GM12801 (cell line): ENCODE measurements around the gene HERPUD1.

ENCODE experiments used
- CTCF ChIP-seq: IDR thresholded peaks from one replicate; pipeline ENCODE4 v1.5.1; 2011; ENCODE audit warnings: control low read depth; ENCODE audit not compliant: insufficient read length; ENCODE audit errors: extremely low read depth

Gene HERPUD1

DNA sequence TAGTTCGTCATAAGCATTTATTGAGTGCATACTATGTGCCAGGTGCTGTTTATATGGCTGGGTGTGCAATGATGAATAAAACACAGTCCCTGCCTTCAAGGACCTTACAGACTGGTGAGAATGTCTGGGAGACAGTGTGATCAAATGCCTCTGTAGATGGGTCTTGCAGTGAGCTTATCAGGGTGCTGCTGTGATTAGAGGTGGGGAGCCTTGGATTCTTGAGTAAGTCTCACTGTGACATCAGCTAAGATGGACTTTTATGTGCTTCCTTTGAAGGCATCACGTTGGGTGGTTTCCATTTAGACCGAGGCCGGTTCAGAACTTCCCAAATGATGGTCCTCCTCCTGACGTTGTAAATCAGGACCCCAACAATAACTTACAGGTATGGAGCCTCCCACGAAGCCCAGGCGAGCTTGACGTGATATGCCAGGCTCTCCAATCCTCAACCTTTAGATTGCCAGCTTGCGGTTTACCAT, 10.0 kb downstream of the HERPUD1 start:
- no peak for TF ChIP-seq CTCF

DNA sequence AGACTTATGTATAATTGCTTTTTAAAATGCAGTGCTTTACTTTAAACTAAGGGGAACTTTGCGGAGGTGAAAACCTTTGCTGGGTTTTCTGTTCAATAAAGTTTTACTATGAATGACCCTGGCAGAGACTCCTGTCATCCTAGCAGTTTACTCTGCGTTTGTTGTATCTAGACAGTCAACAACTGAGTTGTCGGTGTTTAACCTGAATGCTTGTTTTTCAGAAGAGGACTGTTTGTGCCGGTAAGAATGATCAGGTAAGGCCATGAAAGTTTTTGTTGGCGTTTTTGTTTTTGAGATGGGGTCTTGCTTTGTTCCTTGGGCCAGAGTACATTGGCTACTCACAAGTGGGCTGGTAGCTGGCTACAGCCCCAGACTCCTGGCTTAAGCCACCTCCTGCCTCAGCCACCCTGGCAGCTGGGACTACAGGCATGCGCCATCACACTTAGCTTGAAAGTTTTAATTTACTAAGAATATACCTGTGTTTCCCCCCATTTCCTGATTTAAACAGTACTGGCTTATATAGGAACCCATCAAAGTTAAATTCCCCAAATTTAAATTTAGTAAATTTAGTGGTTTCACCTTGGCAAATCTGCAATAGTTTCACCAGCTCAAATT, 11.9 kb downstream of the HERPUD1 start:
- TF ChIP-seq CTCF = no peak

- TF ChIP-seq CTCF = no peak
Observed at GRCh38 chr16:56944954-56945839, 13.3 kb downstream of the HERPUD1 start.

DNA sequence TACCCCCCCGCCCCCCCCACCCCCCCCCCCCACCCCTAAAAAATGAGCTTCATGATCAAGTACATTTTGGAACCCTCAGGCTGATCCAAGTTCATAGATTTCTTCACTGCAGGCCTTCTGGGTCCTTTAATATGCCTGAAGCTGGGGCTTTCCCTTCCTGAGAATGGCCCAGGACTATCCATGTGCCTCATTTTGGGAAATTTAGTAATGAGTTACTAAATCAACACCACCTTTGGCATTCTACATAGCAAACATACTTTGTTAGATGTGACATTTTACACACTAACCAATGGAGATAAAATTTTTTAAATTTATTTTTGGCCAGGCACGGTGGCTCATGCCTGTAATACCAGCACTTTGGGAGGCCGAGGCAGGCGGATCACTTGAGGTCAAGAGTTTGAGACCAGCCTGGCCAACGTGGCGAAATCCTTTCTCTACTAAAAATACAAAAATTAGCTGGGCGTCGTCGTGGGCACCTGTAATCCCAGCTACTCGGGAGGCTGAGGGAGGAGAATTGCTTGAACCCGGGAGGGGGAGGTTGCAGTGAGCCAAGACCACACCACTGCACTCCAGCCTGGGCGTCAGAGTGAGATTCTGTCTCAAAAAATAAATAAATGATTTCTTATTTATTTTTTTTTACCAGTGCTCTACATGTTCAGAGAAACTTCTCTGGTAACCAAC, 14.0 kb downstream of the HERPUD1 start:
- no peak for TF ChIP-seq CTCF

DNA sequence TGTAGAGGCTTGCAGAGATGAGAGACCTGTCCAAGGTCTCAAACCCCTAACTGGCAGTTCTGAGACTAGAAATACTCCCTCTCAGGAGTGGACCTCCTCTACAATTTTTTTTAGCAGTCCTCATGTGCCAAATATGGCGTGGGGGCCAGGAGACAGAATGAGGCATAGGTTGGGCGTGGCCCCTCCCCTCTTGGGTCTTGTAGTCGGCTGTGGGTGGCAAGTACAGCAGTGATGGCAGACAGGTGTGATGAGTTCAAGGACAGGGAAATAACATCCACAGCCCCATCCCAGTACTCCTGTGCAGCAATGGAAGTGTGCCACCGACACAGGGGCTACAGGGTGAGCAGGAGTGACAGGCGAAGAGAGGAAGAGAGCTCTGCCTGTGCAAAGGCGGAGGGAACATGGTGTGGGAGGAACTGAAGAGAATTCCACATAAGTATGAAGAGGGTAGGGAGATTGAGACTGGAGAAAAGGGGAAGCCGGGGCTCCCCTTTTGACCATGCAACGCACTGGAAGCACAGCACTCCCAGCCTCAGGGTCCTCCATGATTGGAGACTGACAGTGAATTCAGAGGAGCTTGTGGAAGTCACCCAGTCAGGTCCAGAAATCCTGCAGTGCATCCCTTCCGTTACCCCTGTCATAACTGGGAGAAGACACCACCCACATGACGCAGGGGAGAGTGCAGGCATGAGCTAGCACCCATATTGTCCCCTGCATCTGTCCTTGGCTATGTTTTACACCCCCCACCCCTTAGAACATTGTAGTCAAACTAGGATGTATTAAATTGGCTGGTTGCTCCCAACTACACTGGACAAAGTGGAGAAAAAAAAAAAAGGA, 15.0 kb downstream of the HERPUD1 start:
- no peak for TF ChIP-seq CTCF

DNA sequence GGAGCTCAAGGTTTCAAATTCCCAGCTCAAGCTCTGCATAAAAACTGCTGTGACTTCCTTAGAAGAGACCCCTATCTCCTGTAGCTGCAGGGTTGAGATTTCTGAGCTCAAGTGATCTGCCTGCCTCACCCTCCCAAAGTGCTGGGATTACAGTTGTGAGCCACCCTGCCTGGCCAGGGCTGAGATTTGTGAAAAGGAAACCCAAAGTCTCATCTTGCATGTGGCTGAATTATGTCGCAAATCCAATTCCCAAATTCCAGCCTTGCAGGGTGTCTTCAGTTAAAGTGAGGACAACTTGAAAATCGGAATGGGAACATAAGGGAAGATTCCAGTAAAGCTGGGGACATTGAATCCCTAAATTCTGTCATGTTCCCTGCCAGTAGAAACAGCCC, 15.7 kb downstream of the HERPUD1 start:
- TF ChIP-seq CTCF = no peak
